Upper lobe of left lung (tissue), 4 donors: ENCODE data around the gene VCP.

Experiments used
- CTCF ChIP-seq, 6 experiments: fragments of 450-650 bp in 4 of 6; fragments of 200-600 bp in 2 of 6; sonication (generic) in 2 of 6; IDR thresholded peaks; one replicate each; pipeline ENCODE4 v1.5.1; 2016 to 2019; ENCODE audit warnings: antibody characterized with exemption in 6 of 6
- POLR2A ChIP-seq, 4 donors: fragments of 450-650 bp; IDR thresholded peaks; one replicate each; pipeline ENCODE4 v1.5.1; 2016 to 2017; ENCODE audit warnings: antibody characterized with exemption in 4 of 4, mild to moderate bottlenecking in 2 of 4
- POLR2AphosphoS5 ChIP-seq, 2 donors: sonication (generic); formaldehyde crosslinking; IDR thresholded peaks; one replicate each; pipeline ENCODE4 v1.5.1; 2017; ENCODE audit warnings: antibody characterized with exemption in 2 of 2

- TF ChIP-seq POLR2A (IDR thresholded peaks at IDR 0.05): no peak
- no peak for TF ChIP-seq POLR2AphosphoS5 (IDR thresholded peaks at IDR 0.05)
- TF ChIP-seq CTCF (IDR thresholded peaks at IDR 0.05): no peak
Measured at GRCh38 chr9:35108946-35109575, 36.6 kb upstream of the VCP start.
